ENCODE measurements around the gene POLR2B.
A peak's percentile ranks its signal among the peaks of the same experiment; 100 is the strongest.

- TF ChIP-seq YY1 (tag by site-specific recombination; IDR thresholded peaks at IDR 0.05) (no peak), MYNN (tag by site-specific recombination; IDR thresholded peaks at IDR 0.05; ENCODE audit: borderline replicate concordance) (no peak), ZNF501 (tag by site-specific recombination; IDR thresholded peaks at IDR 0.05) (no peak), CTCF (tag by site-specific recombination; IDR thresholded peaks at IDR 0.05) (no peak), ZNF639 (tag by site-specific recombination; IDR thresholded peaks at IDR 0.05) (peak; percentile 42; the same call in 1 of the 2 replicates), ZNF645 (tag by site-specific recombination; IDR thresholded peaks at IDR 0.05) (no peak), ZNF785 (tag by site-specific recombination; IDR thresholded peaks at IDR 0.05) (no peak), ZNF626 (tag by site-specific recombination; IDR thresholded peaks at IDR 0.05) (no peak), ZNF561 (tag by site-specific recombination; IDR thresholded peaks at IDR 0.05; ENCODE audit: borderline replicate concordance) (no peak), PBX3 (CRISPR knock-in tag; IDR thresholded peaks at IDR 0.05) (no peak)
These were observed 100.2 kb downstream of the POLR2B start for GRCh38 chr4:57078685-57079521.
